RPMI7951 (cell line): ENCODE results near the gene C1QTNF1. TPM values are rescaled to one million over a fixed set of nuclear protein-coding genes. Genes with fewer than 3 reads are reported as not detected.
A peak's percentile ranks its signal among the peaks of the same experiment; 100 is the strongest.

Experiments used
- DNase-seq: peaks from one replicate; pipeline ENCODE4 v3.0.0-alpha.2; 2012; ENCODE audit warnings: low read depth
- total RNA-seq: library from RNA; depleted of rRNA; stranded (reverse); fragments of >200 nt; shearing (Covaris generic); gene quantifications from 2 replicates; pipeline ENCODE4 v1.2.3, GENCODE V29; 2014

C1QTNF1 gene
- total RNA-seq, 1 experiment from 2014 or later = 31.8 TPM

GRCh38 chr17:79079421-79080200 lies 55.6 kb downstream of the C1QTNF1 start:
- no peak for DNase-seq

- no peak for DNase-seq
Measured at GRCh38 chr17:79080349-79080748, 56.4 kb downstream of the C1QTNF1 start.

- DNase-seq = no peak
Measured at GRCh38 chr17:79080761-79081290, 56.9 kb downstream of the C1QTNF1 start.

GRCh38 chr17:79081571-79082276 lies 57.8 kb downstream of the C1QTNF1 start:
- no peak for DNase-seq

GRCh38 chr17:79082311-79083190 lies 58.6 kb downstream of the C1QTNF1 start:
- DNase-seq = peak; percentile 3

- no peak for DNase-seq
Measured at GRCh38 chr17:79083191-79083971, 59.4 kb downstream of the C1QTNF1 start.

GRCh38 chr17:79084291-79085153 lies 60.6 kb downstream of the C1QTNF1 start:
- DNase-seq = no peak

- no peak for DNase-seq
Measured at GRCh38 chr17:79085154-79085920, 61.4 kb downstream of the C1QTNF1 start.

GRCh38 chr17:79085921-79086551 lies 62.1 kb downstream of the C1QTNF1 start:
- no peak for DNase-seq

GRCh38 chr17:79086609-79087427 lies 62.8 kb downstream of the C1QTNF1 start:
- no peak for DNase-seq

GRCh38 chr17:79087428-79088143 lies 63.6 kb downstream of the C1QTNF1 start:
- DNase-seq = peak; percentile 43

- no peak for DNase-seq
Measured at GRCh38 chr17:79088247-79088996, 64.5 kb downstream of the C1QTNF1 start.

GRCh38 chr17:79088997-79089328 lies 65.0 kb downstream of the C1QTNF1 start:
- no peak for DNase-seq

- peak; percentile 53 for DNase-seq
Measured at GRCh38 chr17:79089720-79090442, 65.9 kb downstream of the C1QTNF1 start.

GRCh38 chr17:79090443-79091225 lies 66.7 kb downstream of the C1QTNF1 start:
- DNase-seq = peak; percentile 10
